ENCODE measurements around the gene QRICH1.

DNA sequence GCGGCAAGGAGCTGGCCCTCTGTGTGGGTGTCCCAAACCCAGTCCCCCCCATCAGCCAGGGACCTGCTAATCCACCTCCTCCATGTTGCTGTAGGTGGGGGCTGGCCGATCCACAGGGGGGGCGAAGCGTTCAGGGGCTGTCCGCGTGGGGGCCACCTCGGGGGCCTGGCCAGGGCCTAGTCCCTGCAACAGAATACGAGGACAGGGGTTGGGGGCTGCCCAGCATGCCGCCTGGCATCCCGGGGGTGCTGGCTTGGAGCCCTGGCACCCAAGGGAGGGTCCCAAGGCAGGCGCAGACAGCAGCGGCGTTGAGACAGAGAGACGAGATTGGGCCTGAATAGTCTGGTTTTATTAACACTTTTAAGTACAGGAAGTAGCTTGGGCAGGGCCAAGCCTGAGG, 14.5 kb upstream of the QRICH1 start:
- TF ChIP-seq SMC3 (IDR thresholded peaks at IDR 0.05; ENCODE audit: low read depth, low read length) = no peak
- no peak for TF ChIP-seq RAD21 (IDR thresholded peaks at IDR 0.05; ENCODE audit: low read length)
- TF ChIP-seq, protein P1, sequence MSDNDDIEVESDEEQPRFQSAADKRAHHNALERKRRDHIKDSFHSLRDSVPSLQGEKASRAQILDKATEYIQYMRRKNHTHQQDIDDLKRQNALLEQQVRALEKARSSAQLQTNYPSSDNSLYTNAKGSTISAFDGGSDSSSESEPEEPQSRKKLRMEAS (IDR thresholded peaks at IDR 0.05; ENCODE audit: low read depth) = no peak
- TF ChIP-seq RCOR1 (IDR thresholded peaks at IDR 0.05; ENCODE audit: low read length) = no peak
- TF ChIP-seq, protein P2, sequence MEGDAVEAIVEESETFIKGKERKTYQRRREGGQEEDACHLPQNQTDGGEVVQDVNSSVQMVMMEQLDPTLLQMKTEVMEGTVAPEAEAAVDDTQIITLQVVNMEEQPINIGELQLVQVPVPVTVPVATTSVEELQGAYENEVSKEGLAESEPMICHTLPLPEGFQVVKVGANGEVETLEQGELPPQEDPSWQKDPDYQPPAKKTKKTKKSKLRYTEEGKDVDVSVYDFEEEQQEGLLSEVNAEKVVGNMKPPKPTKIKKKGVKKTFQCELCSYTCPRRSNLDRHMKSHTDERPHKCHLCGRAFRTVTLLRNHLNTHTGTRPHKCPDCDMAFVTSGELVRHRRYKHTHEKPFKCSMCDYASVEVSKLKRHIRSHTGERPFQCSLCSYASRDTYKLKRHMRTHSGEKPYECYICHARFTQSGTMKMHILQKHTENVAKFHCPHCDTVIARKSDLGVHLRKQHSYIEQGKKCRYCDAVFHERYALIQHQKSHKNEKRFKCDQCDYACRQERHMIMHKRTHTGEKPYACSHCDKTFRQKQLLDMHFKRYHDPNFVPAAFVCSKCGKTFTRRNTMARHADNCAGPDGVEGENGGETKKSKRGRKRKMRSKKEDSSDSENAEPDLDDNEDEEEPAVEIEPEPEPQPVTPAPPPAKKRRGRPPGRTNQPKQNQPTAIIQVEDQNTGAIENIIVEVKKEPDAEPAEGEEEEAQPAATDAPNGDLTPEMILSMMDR (IDR thresholded peaks at IDR 0.05) = no peak
- TF ChIP-seq, protein P3, sequence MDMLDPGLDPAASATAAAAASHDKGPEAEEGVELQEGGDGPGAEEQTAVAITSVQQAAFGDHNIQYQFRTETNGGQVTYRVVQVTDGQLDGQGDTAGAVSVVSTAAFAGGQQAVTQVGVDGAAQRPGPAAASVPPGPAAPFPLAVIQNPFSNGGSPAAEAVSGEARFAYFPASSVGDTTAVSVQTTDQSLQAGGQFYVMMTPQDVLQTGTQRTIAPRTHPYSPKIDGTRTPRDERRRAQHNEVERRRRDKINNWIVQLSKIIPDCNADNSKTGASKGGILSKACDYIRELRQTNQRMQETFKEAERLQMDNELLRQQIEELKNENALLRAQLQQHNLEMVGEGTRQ (IDR thresholded peaks at IDR 0.05; ENCODE audit: borderline replicate concordance, low read depth, low read length) = no peak
- no peak for TF ChIP-seq EP300 (IDR thresholded peaks at IDR 0.05; ENCODE audit: borderline replicate concordance in 1 of 2, low read depth in 1 of 2, low read length in 1 of 2)
- no peak for TF ChIP-seq YY1 (IDR thresholded peaks at IDR 0.05; ENCODE audit: low read depth)
- no peak for TF ChIP-seq POLR2AphosphoS5 (IDR thresholded peaks at IDR 0.05; ENCODE audit: low read depth, low read length)
- no peak for TF ChIP-seq TAF1 (IDR thresholded peaks at IDR 0.05; ENCODE audit: borderline replicate concordance, low read depth, low read length)
- no peak for TF ChIP-seq EZH2phosphoT487 (IDR thresholded peaks at IDR 0.05; ENCODE audit: borderline replicate concordance, low read depth)
- no peak for TF ChIP-seq RFX5 (IDR thresholded peaks at IDR 0.05; ENCODE audit: low read length)

All from SK-N-SH (cell line).